OCI-LY7 (cell line): ENCODE results near the gene NUP88. TPM values are rescaled to one million over a fixed set of nuclear protein-coding genes. Genes with fewer than 3 reads are reported as not detected.

ENCODE experiments used
- Bru-seq: library from RNA; stranded (reverse); fragments of 400-500 nt; gene quantifications from one replicate; lab custom pipeline; 2021; lab: Mats Ljungman, UMichigan
- BruChase-seq, 2 experiments: library from RNA; stranded (reverse); fragments of 400-500 nt; gene quantifications; one replicate each; lab custom pipeline; 2021; lab: Mats Ljungman, UMichigan
- BruUV-seq: library from RNA; stranded (reverse); fragments of 400-500 nt; replicated peaks from 2 replicates; lab custom pipeline; 2021; lab: Mats Ljungman, UMichigan
- CTCF ChIA-PET: fragments of 300-600 bp; sonication (Branson Sonifier 250); formaldehyde crosslinking; loops from one replicate; lab custom pipeline; 2022; ENCODE audit warnings: antibody characterized with exemption; ENCODE audit not compliant: unreplicated experiment; lab: Charles Lee
- POLR2A ChIA-PET: fragments of 300-600 bp; sonication (Branson Sonifier 250); formaldehyde crosslinking; loops from one replicate; lab custom pipeline; 2022; ENCODE audit warnings: antibody characterized with exemption; lab: Charles Lee
- DNase-seq: peaks from one replicate; pipeline ENCODE4 v3.0.0-alpha.2; 2015; ENCODE audit warnings: low spot score
- H2AFZ ChIP-seq: fragments of 200-600 bp; sonication (generic), shearing (Covaris generic); 2 replicates; pipeline ENCODE4 v1.6.1; 2014; ENCODE audit warnings: mild to moderate bottlenecking, antibody characterized with exemption, low read length, moderate library complexity
- H3K27ac ChIP-seq: fragments of 200-600 bp; sonication (generic); 2 replicates; pipeline ENCODE4 v1.5.1; 2014; ENCODE audit warnings: mixed run types, low read depth, mild to moderate bottlenecking, moderate library complexity, low read length, inconsistent platforms; ENCODE audit not compliant: poor library complexity, severe bottlenecking
- H3K36me3 ChIP-seq: fragments of 200-600 bp; sonication (generic); 2 replicates; pipeline ENCODE4 v1.6.1; 2014; ENCODE audit warnings: mild to moderate bottlenecking, antibody characterized with exemption, low read length, moderate library complexity, mixed read lengths; ENCODE audit not compliant: insufficient read depth
- H3K4me1 ChIP-seq: fragments of 200-600 bp; sonication (generic); 2 replicates; pipeline ENCODE4 v1.5.1; 2014; ENCODE audit warnings: mild to moderate bottlenecking, low read length; ENCODE audit not compliant: insufficient read depth, poor library complexity, severe bottlenecking
- H3K4me2 ChIP-seq: fragments of 200-600 bp; sonication (generic); 2 replicates; pipeline ENCODE4 v1.6.1; 2014; ENCODE audit warnings: mild to moderate bottlenecking, low read length
- H3K4me3 ChIP-seq: fragments of 200-600 bp; sonication (generic); 2 replicates; pipeline ENCODE4 v1.5.1; 2014; ENCODE audit warnings: mild to moderate bottlenecking, low read depth, low read length; ENCODE audit not compliant: poor library complexity, severe bottlenecking
- H3K79me2 ChIP-seq: fragments of 200-600 bp; sonication (generic); 2 replicates; pipeline ENCODE4 v1.6.1; 2016; ENCODE audit warnings: low read depth, mild to moderate bottlenecking, low read length, moderate library complexity, mixed read lengths; ENCODE audit not compliant: insufficient read depth
- H3K9me2 ChIP-seq: fragments of 200-600 bp; sonication (generic); 2 replicates; pipeline ENCODE4 v1.6.1; 2016; ENCODE audit warnings: mild to moderate bottlenecking, low read length, mixed read lengths; ENCODE audit not compliant: insufficient read depth
- H3K9me3 ChIP-seq: fragments of 200-600 bp; sonication (generic); 2 replicates; pipeline ENCODE4 v1.6.1; 2014; ENCODE audit warnings: mild to moderate bottlenecking, mixed run types, low read length, mixed read lengths
- H4K20me1 ChIP-seq: fragments of 200-600 bp; sonication (generic); 2 replicates; pipeline ENCODE4 v1.6.1; 2014; ENCODE audit warnings: mild to moderate bottlenecking, antibody characterized with exemption, low read length, moderate library complexity, mixed read lengths; ENCODE audit not compliant: insufficient read depth
- CTCF ChIP-seq: fragments of 200-600 bp; sonication (generic); conservative IDR thresholded peaks from 2 replicates; pipeline ENCODE4 v1.5.1; 2014; ENCODE audit warnings: mild to moderate bottlenecking, antibody characterized with exemption, low read length, moderate library complexity, mixed read lengths
- EZH2phosphoT487 ChIP-seq: fragments of 200-600 bp; sonication (generic); IDR thresholded peaks from 2 replicates; pipeline ENCODE4 v1.6.1; 2018; ENCODE audit warnings: low read depth, borderline replicate concordance, mild to moderate bottlenecking, mixed run types, antibody characterized with exemption, low read length, moderate library complexity, mixed read lengths
- intact Hi-C: fragments of 100-400 bp; cut with micrococcal nuclease; formaldehyde crosslinking; loops from one replicate; pipeline ENCODE4 v1.10.0; 2022; ENCODE audit not compliant: unreplicated experiment
- long read RNA-seq: library from polyadenylated mRNA; stranded (forward); transcript quantifications from one replicate; pipeline ENCODE4 v2.0.0, GENCODE V29; 2022
- total RNA-seq, 2 experiments: library from RNA; depleted of rRNA in 1 of 2; stranded (reverse); fragments of >200 nt in 1 of 2; shearing (Covaris generic) in 1 of 2; gene quantifications; 2 replicates each; pipeline ENCODE4 v1.2.3, GENCODE V29; 2014 to 2022

The NUP88 gene
- 214 and 238 TPM in 2 replicates for total RNA-seq (2014; rRNA removed; shearing (Covaris generic))
- 262 and 267 TPM in 2 replicates for total RNA-seq (2022)
- Bru-seq, nascent RNA = percentile 95 among the genes with signal in this experiment
- BruChase-seq, experiment 1, labeled RNA remaining after a 6-hour chase = percentile 91 among the genes with signal in this experiment
- BruChase-seq, experiment 2, labeled RNA remaining after a 2-hour chase = percentile 92 among the genes with signal in this experiment
- long read RNA-seq, transcript NUP88-201 (17 exons, 2,194 nt) = minor isoform, 20 of 489 reads
- long read RNA-seq, transcript NUP88-207 (17 exons, 2,916 nt) = major isoform, 360 of 489 reads
- long read RNA-seq, transcript NUP88-210 (11 exons, 2,081 nt) = minor isoform, 6 of 489 reads
- long read RNA-seq, partial matches to known transcripts = 19 of 489 reads
- long read RNA-seq, other reads (novel, unspliced or antisense) = 84 of 489 reads

DNA sequence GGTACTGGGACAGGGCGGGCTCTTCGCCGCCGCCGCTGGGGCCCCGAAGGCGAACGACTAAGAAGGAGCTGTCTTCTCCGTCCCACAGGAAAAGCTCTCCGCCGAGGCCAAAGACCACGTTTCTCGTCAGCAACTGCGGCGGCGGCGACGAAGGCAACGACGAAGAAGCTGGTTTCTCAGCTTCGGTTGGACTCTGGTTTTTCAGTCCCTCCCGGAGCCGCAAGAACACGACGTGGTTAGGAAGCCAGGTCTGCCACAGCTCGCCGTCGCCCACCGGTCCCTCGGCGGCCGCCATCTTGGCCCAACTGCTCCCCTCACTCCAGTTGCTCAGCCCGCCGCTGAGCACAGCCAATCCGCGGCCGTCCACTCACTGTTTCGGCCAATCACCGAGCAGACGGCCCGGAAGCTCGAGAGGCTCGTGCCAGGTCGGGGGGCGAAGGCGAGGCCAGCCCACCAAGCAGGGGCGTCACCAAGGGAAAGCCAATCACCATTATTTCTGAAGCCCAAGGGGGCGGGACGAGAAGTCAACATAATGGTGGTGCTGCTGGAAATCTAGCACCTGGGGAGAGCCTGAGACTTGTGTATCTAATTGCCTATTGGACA lies at the start of gene NUP88:
NUP88 (minus strand) TSS at position 307 of the 603 bp plus-strand sequence; CDS start at position 295, 12 bp downstream.
- peak; percentile 98 for DNase-seq
- H2AFZ ChIP-seq = peak within 1 kb of the TSS; percentile 63; the same call in 1 of the 2 replicates
- ChIA-PET CTCF (interaction anchor here (0.7 to 1.0 kb wide), 2 partner anchors 19 to 44 kb away, joined by 4 read pairs; partner anchors contain the start of gene C1QBP), POLR2A (interaction anchor here (0.6 to 1.0 kb wide), 6 partner anchors 10 to 136 kb away, joined by 3 to 4 read pairs (median 4); partner anchors contain the start of gene C1QBP)
- H3K4me1 ChIP-seq = peaks cover 31% of the 10 kb centered on the region
- peaks cover 71% of the 10 kb centered on the region for H3K36me3 ChIP-seq
- peak within 1 kb of the TSS; percentile 96 for H3K27ac ChIP-seq
- TF ChIP-seq CTCF (no peak), EZH2phosphoT487 (no peak)
- H3K4me2 ChIP-seq = peak within 1 kb of the TSS; percentile 91
- H3K9me3 ChIP-seq = no peaks in the 10 kb centered on the region
- no peaks in the 10 kb centered on the region for H3K9me2 ChIP-seq
- BruUV-seq = TSS peak; percentile 28
- H3K4me3 ChIP-seq = peak within 1 kb of the TSS; percentile 88
- peaks cover 74% of the 10 kb centered on the region for H3K79me2 ChIP-seq
- intact Hi-C loops = loop anchor here (1.0 to 5.0 kb wide), 6 partner anchors 19 to 229 kb away; partner anchors contain the start of genes C1QBP, DERL2, DHX33 and MIS12
- peaks cover 14% of the 10 kb centered on the region for H4K20me1 ChIP-seq

- H3K79me2 ChIP-seq = peaks cover 56% of the 10 kb centered on the region
- no peaks in the 10 kb centered on the region for H3K9me3 ChIP-seq
- H3K27ac ChIP-seq = peak overlapping the region; percentile 45
- peaks cover 52% of the 10 kb centered on the region for H3K36me3 ChIP-seq
- BruUV-seq = no TSS peak
- ChIA-PET POLR2A (interaction anchor here (0.6 to 1.7 kb wide), 5 partner anchors 12 to 1325 kb away, joined by 3 to 8 read pairs (median 4); partner anchors contain the start of genes DERL2 and MIS12), CTCF (interaction anchor here (1.0 kb wide), 1 partner anchor 29 kb away, joined by 3 read pairs; the partner anchor contains the start of gene C1QBP)
- no peak for TF ChIP-seq CTCF
- no peak for TF ChIP-seq EZH2phosphoT487
- peak; percentile 27 for DNase-seq
- peaks cover 24% of the 10 kb centered on the region for H3K4me1 ChIP-seq
- H3K4me3 ChIP-seq = peak overlapping the region; percentile 86
- H2AFZ ChIP-seq = peak overlapping the region; percentile 26; the same call in 1 of the 2 replicates
- no peaks in the 10 kb centered on the region for H3K9me2 ChIP-seq
- intact Hi-C loops = loop anchor here (2.0 kb wide), 2 partner anchors 29 to 49 kb away; partner anchors contain the start of genes C1QBP and NUP88
- peak overlapping the region; percentile 88 for H3K4me2 ChIP-seq
- peaks cover 19% of the 10 kb centered on the region for H4K20me1 ChIP-seq
These were observed 48.6 kb upstream of the NUP88 start for GRCh38 chr17:5468075-5468473.
